Activated T-helper 17 cell treated with anti-CD3 and anti-CD28 coated beads, Interleukin-2, amount 50 U/mL, for 72 hours (primary cell): Measurements from ENCODE around the gene RXFP1. TPM values are rescaled to one million over a fixed set of nuclear protein-coding genes. Genes with fewer than 3 reads are reported as not detected.

ENCODE experiments used
- ATAC-seq: fragments of 150-1000 bp; cut with Tn5 transposase; replicated peaks from 2 replicates; pipeline ENCODE4 v1.10.0; 2021; ENCODE audit warnings: mild to moderate bottlenecking, moderate library complexity
- H3K27ac Mint-ChIP-seq: one replicate; pipeline ENCODE4 v1.8.0; 2022; ENCODE audit warnings: mixed read lengths
- H3K27me3 Mint-ChIP-seq: one replicate; pipeline ENCODE4 v1.8.0; 2022; ENCODE audit warnings: mixed read lengths
- H3K36me3 Mint-ChIP-seq: one replicate; pipeline ENCODE4 v1.8.0; 2022; ENCODE audit warnings: low read depth, mild to moderate bottlenecking, mixed read lengths
- H3K4me1 Mint-ChIP-seq: one replicate; pipeline ENCODE4 v1.8.0; 2022; ENCODE audit warnings: mixed read lengths
- H3K4me3 Mint-ChIP-seq: one replicate; pipeline ENCODE4 v1.8.0; 2022; ENCODE audit warnings: mild to moderate bottlenecking, mixed read lengths
- H3K9me3 Mint-ChIP-seq: one replicate; pipeline ENCODE4 v1.8.0; 2022; ENCODE audit warnings: mixed read lengths
- total RNA-seq, 2 donors: library from RNA; stranded (reverse); gene quantifications; one replicate each; pipeline ENCODE4 v1.2.3, GENCODE V29; 2022

RXFP1 gene
- total RNA-seq, 2 donors from 2014 or later = not detected

- Mint-ChIP-seq H3K27me3 (peaks cover 5% of the 10 kb centered on the region), H3K36me3 (no peaks in the 10 kb centered on the region), H3K27ac (no peak overlapping the region), H3K4me1 (no peaks in the 10 kb centered on the region), H3K4me3 (no peak overlapping the region), H3K9me3 (no peaks in the 10 kb centered on the region)
- no peak for ATAC-seq
Observed at GRCh38 chr4:158578476-158578875, 56.8 kb downstream of the RXFP1 start.

DNA sequence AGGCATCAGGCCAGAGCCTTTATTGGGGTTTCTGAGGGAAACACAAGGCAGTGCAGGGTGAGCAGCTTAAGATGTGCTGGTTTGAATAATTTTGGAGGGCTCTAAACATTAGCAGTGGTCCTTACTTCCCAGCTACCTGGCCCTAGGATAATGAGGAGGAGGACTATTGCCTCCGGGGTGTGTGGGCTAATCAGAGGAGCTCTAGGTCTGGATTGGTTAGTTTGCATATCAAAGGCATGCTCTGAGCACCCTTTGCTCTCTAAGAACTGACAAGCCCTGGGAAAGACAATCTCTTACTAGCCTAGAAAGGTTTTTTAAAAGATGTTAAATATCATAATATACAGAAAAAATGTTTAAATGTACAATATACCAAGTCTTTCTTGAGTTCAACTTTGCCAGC, 58.4 kb downstream of the RXFP1 start:
- no peak for ATAC-seq
- Mint-ChIP-seq H3K27ac (no peak overlapping the region), H3K27me3 (peaks cover 5% of the 10 kb centered on the region), H3K36me3 (no peaks in the 10 kb centered on the region), H3K4me3 (no peak overlapping the region), H3K4me1 (no peaks in the 10 kb centered on the region), H3K9me3 (no peaks in the 10 kb centered on the region)

- ATAC-seq = no peak
Observed at GRCh38 chr4:158581161-158581560, 59.5 kb downstream of the RXFP1 start.

GRCh38 chr4:158586881-158587280, 65.2 kb downstream of the RXFP1 start:
- no peak for ATAC-seq
- Mint-ChIP-seq H3K27ac (no peak overlapping the region), H3K4me1 (no peaks in the 10 kb centered on the region), H3K36me3 (no peaks in the 10 kb centered on the region), H3K4me3 (no peak overlapping the region), H3K27me3 (peaks cover 15% of the 10 kb centered on the region), H3K9me3 (no peaks in the 10 kb centered on the region)

More at GRCh38 chr4:158581161-158581560, 59.5 kb downstream of the RXFP1 start:
- no peak overlapping the region for H3K4me3 Mint-ChIP-seq
- H3K27ac Mint-ChIP-seq = no peak overlapping the region
- no peaks in the 10 kb centered on the region for H3K9me3 Mint-ChIP-seq
- H3K4me1 Mint-ChIP-seq = no peaks in the 10 kb centered on the region
- no peaks in the 10 kb centered on the region for H3K36me3 Mint-ChIP-seq
- peaks cover 5% of the 10 kb centered on the region for H3K27me3 Mint-ChIP-seq

DNA sequence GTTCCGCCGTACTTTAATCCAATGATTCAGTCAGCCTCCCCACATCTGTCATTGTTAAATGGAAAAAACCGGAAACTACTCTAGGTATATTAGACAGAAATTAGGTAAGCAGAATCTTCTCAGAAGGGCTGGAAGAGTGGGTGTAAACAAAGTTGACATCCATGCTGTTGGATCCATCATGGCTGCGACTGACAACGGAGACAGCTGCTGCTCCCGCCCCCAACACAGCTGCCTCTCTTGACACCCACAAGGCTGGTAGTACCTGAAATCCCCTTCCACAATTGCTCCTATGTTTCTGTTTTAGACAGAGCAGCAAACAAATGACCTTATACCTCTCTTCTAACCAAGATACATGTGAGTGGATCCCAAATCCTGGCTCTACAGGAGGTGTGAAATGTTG, 66.6 kb downstream of the RXFP1 start:
- H3K4me3 Mint-ChIP-seq = no peak overlapping the region
- H3K4me1 Mint-ChIP-seq = no peaks in the 10 kb centered on the region
- H3K27ac Mint-ChIP-seq = no peak overlapping the region
- no peak for ATAC-seq
- H3K9me3 Mint-ChIP-seq = no peaks in the 10 kb centered on the region
- peaks cover 15% of the 10 kb centered on the region for H3K27me3 Mint-ChIP-seq
- no peaks in the 10 kb centered on the region for H3K36me3 Mint-ChIP-seq

DNA sequence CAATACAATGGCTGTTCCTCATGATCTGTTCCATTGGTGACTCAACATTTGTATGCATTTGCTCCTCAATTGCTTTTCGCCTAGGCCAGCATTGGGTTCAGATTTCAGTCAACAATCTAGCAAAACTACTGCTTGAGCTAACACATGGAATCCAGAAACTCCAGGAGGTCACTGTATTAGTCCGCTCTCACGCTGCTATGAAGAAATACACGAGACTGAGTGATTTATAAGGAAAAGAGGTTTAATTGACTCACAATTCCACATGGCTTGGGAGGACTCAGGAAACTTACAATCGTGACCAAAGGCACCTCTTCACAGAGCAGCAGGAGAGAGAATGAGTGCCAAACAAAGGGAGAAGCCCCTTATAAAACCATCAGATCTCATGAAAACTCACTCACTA, 67.1 kb downstream of the RXFP1 start:
- Mint-ChIP-seq H3K9me3 (no peaks in the 10 kb centered on the region), H3K27me3 (peaks cover 15% of the 10 kb centered on the region), H3K4me3 (no peak overlapping the region), H3K36me3 (no peaks in the 10 kb centered on the region), H3K4me1 (no peaks in the 10 kb centered on the region), H3K27ac (no peak overlapping the region)
- no peak for ATAC-seq

GRCh38 chr4:158590306-158590705, 68.6 kb downstream of the RXFP1 start:
- no peaks in the 10 kb centered on the region for H3K36me3 Mint-ChIP-seq
- no peaks in the 10 kb centered on the region for H3K9me3 Mint-ChIP-seq
- H3K27me3 Mint-ChIP-seq = peaks cover 18% of the 10 kb centered on the region
- no peak for ATAC-seq
- H3K27ac Mint-ChIP-seq = no peak overlapping the region
- no peak overlapping the region for H3K4me3 Mint-ChIP-seq
- no peaks in the 10 kb centered on the region for H3K4me1 Mint-ChIP-seq

DNA sequence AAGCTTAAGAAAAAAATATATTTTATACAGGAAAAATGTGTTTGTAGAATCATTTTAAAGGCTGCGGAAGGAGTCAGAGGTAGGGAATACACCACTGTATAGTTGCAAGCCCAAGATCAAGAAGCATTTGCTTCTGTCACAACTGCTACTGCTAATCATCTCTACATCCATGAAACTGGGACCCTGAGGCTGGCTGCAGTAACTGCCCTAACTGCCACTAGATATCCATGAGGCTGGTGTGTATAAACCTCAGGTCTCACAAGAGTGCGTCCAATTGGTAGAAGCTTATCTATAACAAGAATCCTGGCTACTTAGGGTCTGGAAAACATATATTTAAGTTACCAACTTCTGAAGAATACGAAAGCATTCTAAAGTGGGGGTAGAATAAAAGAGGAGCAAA, 69.1 kb downstream of the RXFP1 start:
- H3K27me3 Mint-ChIP-seq = peaks cover 22% of the 10 kb centered on the region
- ATAC-seq = no peak

GRCh38 chr4:158597879-158598596, 76.4 kb downstream of the RXFP1 start:
- no peak for ATAC-seq

More for the DNA sequence above, 69.1 kb downstream of the RXFP1 start:
- no peaks in the 10 kb centered on the region for H3K4me1 Mint-ChIP-seq
- no peak overlapping the region for H3K27ac Mint-ChIP-seq
- H3K9me3 Mint-ChIP-seq = no peaks in the 10 kb centered on the region
- no peak overlapping the region for H3K4me3 Mint-ChIP-seq
- no peaks in the 10 kb centered on the region for H3K36me3 Mint-ChIP-seq

DNA sequence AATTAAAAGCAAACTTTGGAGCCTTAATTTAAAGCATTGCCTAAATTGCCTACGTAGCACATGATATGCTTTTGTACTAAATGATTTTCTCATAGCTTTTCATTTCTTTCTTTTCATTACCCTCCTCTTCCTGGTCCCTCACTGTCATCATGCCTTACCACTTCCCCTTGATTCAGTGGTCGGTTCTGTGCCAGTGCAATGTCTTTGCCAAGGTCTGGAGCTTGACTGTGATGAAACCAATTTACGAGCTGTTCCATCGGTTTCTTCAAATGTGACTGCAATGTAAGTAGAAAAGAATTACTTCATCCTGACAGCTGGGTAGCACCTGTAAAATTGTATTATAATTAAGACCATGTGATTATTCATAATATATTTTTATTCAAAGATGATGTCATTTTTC, 77.5 kb downstream of the RXFP1 start:
- Mint-ChIP-seq H3K9me3 (no peaks in the 10 kb centered on the region), H3K27me3 (peaks cover 25% of the 10 kb centered on the region), H3K36me3 (no peaks in the 10 kb centered on the region), H3K4me3 (no peak overlapping the region), H3K4me1 (no peaks in the 10 kb centered on the region), H3K27ac (no peak overlapping the region)
- no peak for ATAC-seq

More at GRCh38 chr4:158597879-158598596, 76.4 kb downstream of the RXFP1 start:
- H3K4me3 Mint-ChIP-seq = no peak overlapping the region
- H3K27me3 Mint-ChIP-seq = peaks cover 26% of the 10 kb centered on the region
- no peaks in the 10 kb centered on the region for H3K9me3 Mint-ChIP-seq
- H3K4me1 Mint-ChIP-seq = no peaks in the 10 kb centered on the region
- H3K27ac Mint-ChIP-seq = no peak overlapping the region
- H3K36me3 Mint-ChIP-seq = no peaks in the 10 kb centered on the region

GRCh38 chr4:158599765-158600498, 78.2 kb downstream of the RXFP1 start:
- Mint-ChIP-seq H3K27me3 (peaks cover 23% of the 10 kb centered on the region), H3K4me1 (no peaks in the 10 kb centered on the region), H3K27ac (no peak overlapping the region), H3K4me3 (no peak overlapping the region), H3K36me3 (no peaks in the 10 kb centered on the region), H3K9me3 (no peaks in the 10 kb centered on the region)
- no peak for ATAC-seq

DNA sequence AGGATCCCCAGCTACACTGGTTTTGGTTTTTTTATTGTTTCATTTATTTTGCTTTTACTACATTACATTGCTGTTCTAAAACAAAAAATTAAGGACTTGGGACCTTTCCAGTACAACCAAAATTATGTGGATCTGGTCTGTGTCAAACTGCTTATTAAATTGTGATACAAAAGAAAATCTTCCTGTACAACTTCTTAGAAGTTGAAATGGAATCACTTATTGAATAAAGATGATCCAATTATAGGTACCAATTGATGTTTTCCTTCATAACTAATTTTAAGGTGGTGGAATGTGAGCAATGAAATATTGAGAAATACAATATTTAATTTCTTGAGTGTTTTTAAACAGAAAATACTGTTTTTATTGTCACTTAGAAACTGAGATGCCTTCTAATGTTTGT, 82.7 kb downstream of the RXFP1 start:
- Mint-ChIP-seq H3K9me3 (no peaks in the 10 kb centered on the region), H3K4me1 (no peaks in the 10 kb centered on the region), H3K27ac (no peak overlapping the region), H3K4me3 (no peak overlapping the region), H3K27me3 (no peaks in the 10 kb centered on the region), H3K36me3 (no peaks in the 10 kb centered on the region)
- no peak for ATAC-seq

DNA sequence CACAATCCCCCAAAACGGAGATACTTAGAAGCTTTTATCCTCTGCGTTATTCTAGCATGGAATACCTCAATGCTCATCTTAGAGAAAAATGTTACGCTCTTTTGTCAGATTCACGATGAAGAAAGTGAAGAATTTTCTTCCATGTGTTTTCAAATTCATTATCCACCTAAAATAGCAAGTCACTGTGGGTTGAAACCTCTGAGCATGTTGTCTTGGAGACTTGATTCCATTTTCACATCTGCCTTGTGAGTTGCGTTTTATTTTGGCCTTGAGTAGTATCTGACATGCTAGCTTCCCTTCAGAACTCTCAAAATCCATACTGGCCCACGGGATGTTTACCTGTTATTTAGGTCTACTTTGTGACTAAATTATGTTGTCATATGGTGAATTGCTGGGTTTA, 83.7 kb downstream of the RXFP1 start:
- H3K27me3 Mint-ChIP-seq = no peaks in the 10 kb centered on the region
- H3K4me1 Mint-ChIP-seq = no peaks in the 10 kb centered on the region
- no peaks in the 10 kb centered on the region for H3K9me3 Mint-ChIP-seq
- no peak overlapping the region for H3K4me3 Mint-ChIP-seq
- H3K27ac Mint-ChIP-seq = no peak overlapping the region
- no peaks in the 10 kb centered on the region for H3K36me3 Mint-ChIP-seq
- no peak for ATAC-seq

DNA sequence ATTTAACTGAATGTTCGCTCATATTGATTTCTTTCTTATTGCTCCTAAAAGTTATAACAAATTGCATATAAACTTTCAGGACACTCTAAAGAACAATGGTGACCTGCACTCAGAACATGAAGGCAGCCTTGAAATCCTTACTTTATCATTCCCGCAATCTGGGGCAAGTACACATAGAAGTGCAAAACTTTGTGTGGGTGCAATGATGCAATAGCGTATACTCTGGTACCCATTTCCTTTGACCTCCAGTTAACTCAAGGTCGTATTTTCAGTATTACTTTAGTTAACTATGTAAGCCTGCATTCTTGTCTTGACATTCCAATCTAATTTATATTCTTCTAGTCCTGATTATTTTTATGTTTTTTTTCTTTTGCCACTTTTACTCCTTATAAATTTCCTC, 85.3 kb downstream of the RXFP1 start:
- no peak for ATAC-seq
- no peak overlapping the region for H3K27ac Mint-ChIP-seq
- H3K4me1 Mint-ChIP-seq = no peaks in the 10 kb centered on the region
- no peaks in the 10 kb centered on the region for H3K27me3 Mint-ChIP-seq
- no peaks in the 10 kb centered on the region for H3K9me3 Mint-ChIP-seq
- H3K4me3 Mint-ChIP-seq = no peak overlapping the region
- no peaks in the 10 kb centered on the region for H3K36me3 Mint-ChIP-seq

GRCh38 chr4:158609116-158609515, 87.4 kb downstream of the RXFP1 start:
- no peak overlapping the region for H3K27ac Mint-ChIP-seq
- no peak overlapping the region for H3K4me3 Mint-ChIP-seq
- H3K4me1 Mint-ChIP-seq = no peaks in the 10 kb centered on the region
- no peaks in the 10 kb centered on the region for H3K36me3 Mint-ChIP-seq
- no peak for ATAC-seq
- H3K27me3 Mint-ChIP-seq = no peaks in the 10 kb centered on the region
- H3K9me3 Mint-ChIP-seq = no peaks in the 10 kb centered on the region
